ENCODE measurements around the gene ARSI.

The ARSI gene

DNA sequence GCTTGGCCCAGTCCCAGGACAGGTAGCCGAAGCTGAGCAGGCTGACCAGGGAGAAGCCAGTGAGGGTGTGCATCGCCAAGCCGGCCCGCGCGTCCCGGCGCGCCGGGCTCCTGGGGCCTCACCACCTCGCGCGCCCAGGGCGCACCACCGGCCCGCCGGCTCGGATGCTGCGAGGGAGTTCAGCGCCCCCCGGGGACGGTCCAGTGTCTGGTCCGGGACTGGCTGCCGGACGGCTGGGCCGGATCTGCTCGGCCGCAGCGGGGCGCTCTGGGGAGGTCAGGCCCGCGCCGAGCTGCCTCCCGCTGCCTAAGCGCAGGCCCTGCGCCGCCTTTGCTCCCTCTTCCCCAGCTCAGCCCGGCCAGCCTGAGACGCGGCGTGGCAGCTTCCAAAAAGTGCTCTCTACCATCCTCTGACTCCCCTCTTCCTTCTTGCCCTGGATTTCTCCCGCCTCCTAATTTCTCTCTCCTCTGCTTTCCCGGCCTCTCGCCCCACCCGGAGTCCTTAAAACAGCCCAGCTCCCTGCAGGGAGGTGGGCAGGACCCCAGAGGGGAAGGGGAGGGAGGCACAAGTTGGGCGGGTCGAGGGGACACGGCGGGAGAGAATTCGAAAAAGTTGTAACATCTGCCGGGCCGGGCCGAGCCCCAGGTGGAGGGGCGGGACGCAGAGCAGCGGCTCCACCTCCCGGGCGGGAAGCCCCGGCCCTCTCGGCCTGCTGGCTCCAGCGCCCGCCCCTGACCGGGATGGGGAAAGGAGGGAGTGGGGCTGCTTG is at the start of gene ARSI:
ARSI (minus strand) TSS at position 605 of the 769 bp plus-strand sequence; CDS start at position 73, 532 bp downstream.
- DNase-seq, result no peak

DNA sequence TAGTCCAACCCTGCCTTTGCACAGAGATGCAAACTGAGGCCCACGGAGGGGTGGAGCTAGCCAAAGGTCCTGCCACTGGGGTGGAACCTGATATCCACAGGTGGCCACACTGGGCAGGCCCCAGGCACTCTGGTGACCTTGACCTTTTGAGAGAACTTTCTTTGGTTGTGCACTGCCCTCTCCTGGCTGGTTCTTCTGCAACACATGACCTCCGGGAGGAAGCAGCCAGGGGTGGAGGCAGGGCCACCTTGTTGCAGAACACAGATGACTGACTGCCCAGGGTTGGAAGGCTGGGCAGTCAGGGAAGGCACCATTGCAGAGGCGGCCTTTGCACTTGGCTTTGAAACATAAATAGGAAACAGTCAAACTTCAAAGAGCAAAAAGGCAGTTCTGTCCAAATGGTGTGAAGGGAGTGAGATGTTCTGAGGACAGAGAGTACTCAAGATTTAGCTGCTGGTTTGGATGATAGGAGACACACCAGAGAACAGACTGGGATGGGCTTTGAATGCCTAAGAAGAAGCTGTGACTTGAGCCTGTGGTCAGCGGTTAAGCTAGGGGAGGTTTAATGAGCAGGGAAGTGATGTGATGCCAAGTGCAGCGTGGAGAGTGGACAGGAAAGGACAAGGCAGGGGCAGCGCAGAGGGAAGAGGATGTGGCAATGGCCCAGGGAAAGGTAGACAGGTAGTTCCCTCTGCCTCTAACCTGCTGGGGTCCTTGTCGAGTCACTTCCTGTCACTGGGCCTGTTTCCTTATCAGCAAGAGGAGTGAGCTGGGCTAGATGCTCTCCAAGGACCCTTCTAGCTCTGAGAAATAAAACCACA is 48.0 kb upstream of the ARSI start:
- DNase-seq, result peak; percentile 14

DNA sequence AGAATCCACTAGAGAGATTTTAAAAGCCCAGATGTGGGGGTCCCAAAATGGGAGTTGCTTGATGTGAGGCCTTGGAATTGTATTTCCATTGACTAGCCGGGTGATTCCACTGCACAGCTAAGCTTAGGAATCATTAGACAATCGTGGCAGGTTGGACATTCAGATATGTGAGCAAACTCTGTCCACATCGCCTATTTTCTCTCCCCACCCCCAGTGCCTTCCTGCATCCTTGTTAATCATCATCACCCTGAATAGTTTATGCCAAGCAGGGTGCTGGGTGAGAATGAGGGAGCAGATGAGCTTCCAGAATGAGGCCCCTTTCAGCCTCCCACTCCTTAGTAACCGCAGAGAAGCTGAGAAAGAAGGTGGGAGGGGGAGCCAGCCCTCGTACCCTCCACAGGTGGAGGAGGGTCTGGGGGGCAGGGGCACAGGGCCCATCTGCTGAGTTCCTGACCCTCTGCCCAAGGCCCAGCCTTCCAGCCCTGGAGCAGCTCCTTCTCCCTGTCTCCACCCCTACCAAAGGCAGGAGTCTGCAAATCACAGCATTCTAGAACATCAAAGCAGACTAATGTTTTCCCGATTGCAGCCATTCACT is 47.1 kb upstream of the ARSI start:
- DNase-seq, result no peak

DNA sequence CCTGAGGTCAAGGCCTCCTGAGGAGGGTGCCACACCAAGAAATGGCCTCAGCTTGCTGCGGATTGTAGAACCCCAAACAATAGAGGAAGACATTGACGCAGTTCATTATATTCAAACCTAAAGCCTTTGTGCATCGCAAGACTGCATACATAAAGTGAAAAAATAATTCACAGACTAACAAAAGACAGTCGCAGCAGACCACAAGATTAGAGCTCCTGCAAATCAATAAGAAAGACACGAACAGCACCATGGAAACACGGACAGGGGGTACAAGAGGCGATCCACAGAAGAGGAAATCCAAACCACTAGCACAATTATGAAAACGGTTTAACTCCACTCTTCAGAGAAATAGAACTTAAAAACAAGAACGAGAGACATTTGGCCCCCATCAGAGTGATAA is 44.7 kb upstream of the ARSI start:
- DNase-seq, result no peak

DNA sequence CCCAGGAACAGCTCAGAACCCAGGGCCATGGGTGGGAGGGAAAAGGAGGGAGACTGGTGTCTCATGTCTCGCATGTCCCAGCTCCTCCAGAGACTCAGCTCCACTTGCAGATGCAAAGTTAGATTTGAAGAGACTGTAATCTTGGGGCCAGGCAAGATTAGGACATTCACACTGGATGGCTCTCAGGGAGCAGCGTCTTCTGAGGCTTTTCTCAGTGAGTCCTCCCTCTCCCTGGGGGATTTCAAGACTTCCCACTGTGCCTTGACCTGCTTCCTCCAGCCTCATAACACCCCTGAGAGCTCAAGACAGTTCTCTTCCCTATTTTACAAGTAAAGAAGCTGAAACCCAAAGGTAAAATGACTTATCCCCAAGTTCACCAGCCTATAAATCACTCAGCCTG is 44.3 kb upstream of the ARSI start:
- DNase-seq, result no peak

DNA sequence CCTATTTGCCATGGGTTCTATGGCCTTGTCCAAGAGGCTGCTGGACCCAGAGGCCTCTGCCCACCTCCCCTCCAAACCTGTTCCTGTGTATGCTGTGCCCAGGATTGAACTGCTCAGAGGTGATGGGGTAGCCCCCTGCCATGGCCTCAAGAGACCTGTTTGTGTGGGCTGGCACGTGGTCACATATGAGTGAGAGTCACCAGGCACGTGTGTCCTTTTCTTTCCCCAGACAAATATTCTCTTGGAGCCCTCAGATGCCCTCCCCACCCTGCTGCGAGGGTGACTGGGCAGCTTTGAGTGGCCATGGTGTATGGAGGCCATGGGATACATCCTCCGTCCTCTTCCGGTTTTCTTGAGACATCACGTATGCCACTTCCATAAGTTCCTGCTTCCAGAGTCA is 43.9 kb upstream of the ARSI start:
- no peak for DNase-seq

DNA sequence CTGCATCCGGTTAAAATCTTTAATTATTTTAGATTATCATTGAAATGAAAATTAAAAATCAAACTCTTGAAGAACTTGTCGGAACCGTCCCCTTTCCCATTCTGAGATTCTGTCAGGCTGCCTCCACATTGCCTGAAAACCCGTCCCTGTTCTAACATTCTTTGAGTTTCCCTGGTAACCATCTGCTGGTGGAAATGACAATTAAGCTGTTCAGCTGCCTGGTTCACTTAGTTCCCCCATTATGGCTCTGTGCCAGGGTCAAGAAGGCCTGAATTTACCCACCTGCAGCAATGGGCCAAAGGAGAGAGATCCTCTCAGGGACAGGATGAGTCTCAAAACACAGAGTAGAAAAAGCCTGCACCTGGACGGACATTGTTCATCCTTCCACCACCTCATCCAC is 43.0 kb upstream of the ARSI start:
- no peak for DNase-seq

DNA sequence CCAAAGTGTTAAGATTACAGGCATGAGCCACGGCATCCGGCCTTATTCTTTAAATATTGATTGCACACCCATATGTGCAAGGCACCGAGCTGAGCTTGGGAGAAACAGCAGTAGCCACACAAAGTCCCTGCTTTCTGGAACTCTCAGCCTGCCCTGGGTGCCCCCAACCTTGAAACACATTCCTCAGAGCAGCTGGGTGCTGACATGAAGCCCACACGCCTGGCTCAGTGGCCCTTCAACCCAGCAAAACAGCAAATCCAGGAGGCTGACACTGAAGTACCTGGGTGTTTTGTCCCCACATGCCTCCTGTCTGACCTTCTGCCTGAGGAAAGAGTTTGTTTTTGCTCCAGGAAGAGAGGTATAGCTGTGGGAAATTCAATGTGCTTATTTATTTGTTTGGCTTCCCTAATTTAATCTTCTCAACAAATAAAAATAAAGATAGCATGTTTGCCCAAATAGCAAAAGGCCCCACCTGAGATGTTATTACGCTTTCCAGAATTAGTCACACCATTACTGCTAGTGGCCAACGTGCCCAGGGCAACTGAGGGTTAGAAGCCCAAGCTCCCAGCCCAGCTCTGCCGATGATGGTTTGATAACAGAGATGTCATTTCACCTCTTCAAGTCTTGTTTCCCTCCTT is 41.4 kb upstream of the ARSI start:
- no peak for DNase-seq

DNA sequence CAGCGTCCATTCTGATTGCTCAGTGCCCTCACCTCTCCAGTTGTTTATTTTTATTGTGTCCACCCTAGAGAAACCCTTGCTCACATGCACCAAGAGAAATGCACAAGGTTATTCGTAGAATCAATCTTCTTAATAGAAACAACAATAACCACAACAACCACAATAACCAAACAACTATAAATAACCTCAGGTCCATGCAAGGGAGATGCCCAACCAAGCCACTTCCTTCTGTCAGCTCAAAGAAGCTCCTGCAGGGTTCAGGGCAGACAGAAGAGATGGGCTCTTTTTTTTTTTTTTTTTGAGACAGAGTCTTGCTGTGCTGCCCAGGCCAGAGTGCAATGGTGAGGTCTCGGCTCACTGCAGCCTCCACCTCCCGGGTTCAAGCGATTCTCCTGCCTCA is 39.9 kb upstream of the ARSI start:
- DNase-seq, result no peak

DNA sequence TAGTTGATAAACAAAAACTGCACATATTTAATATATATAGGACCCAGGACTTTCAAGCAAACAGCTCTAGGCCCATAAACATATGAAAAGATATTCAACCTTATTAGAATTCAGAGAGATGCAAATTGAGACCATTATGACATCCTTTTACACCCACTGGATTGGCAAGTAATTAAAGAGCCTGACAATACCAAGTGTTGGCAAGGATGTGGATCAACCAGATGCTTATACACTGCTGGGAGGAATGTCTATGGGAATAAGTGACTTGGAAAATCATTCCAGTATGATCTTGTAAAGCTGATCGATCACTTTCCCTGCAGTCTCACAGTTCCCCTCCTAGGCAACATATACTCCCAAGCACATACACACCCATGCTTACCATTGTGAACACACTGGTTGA is 39.3 kb upstream of the ARSI start:
- DNase-seq, result no peak

DNA sequence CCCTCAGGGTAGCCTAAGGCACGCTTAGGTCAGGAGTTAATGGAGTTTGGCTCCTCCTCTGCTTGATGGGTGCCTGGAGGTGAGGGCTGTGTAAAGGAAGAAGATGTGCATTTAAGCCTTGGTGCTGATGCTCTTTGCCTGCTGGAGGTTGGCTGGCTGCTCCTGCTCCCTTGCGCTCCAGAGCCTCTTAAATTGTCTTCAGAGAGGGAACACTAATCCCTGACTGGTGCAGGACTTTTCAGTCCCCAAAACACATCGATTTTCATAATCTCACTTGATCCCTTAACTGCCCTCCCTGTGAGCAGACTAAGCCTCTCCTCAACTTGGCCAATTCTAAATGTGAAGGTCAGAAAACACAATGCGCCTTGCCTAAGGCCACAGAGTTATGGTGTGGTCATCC is 38.6 kb upstream of the ARSI start:
- no peak for DNase-seq

DNA sequence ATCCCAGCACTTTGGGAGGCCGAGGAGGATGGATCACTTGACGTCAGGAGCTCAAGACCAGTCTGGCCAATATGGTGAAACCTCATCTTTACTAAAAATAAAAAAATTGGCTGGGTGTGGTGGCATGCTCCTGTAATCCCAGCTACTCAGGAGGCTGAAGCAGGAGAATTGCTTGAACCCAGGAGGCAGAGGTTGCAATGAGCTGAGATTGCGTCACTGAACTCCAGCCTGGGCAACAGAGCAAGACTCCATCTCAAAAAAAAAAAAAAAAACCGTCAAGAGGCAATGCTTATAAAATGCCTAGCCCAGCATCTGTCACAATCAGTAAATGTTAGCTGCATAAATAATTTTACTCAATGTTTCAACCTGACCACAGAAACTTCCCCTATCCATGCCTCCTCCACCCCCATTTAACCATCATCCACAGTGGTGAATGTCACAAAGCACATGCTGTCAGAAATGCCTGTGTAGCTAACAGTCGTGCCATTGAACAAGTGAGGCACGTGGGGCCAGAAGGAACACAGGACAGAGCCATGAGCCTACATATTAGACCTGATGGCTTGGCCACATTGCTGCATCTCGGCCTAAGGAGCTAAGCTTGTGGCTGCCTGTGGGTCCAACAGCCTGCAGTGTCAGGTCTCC is 38.0 kb upstream of the ARSI start:
- DNase-seq, result no peak

DNA sequence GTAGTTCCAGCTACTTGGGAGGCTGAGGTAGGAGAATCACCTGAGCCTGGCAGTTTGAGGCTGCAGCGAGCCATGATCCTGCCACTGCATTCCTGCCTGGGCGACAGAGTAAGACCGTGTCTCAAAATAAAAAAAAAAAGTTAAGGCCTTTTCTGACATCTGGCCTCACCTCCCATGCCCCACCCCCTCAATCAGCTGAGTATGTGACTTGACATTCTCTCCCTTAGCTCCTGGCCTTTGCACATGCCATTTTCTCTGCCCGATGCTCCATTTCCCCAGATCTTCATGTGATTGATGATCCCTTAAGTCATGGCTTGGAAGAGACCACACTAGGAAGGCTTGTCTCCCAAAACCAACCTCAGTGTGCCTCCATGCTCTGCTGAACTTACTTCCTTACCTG is 37.1 kb upstream of the ARSI start:
- no peak for DNase-seq

DNA sequence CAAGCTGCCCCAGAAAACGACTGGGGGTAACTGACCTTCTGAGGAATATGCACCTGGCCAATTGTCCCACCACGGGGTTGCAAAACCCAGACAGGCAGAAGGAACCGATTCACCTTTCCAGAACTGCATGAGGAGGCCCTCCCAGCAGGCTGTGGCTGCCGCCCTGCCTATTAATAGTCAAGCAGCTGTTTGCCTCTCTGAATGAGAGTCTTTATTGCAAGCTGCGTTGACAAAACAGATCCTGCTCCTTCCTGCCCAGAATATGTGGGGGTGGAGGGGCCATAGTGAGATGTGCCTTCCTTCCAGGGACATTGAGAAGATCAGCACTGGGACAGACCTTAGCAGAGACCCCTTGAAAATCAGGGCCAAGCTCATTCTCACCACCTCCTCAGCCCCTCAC is 36.5 kb upstream of the ARSI start:
- DNase-seq, result no peak

DNA sequence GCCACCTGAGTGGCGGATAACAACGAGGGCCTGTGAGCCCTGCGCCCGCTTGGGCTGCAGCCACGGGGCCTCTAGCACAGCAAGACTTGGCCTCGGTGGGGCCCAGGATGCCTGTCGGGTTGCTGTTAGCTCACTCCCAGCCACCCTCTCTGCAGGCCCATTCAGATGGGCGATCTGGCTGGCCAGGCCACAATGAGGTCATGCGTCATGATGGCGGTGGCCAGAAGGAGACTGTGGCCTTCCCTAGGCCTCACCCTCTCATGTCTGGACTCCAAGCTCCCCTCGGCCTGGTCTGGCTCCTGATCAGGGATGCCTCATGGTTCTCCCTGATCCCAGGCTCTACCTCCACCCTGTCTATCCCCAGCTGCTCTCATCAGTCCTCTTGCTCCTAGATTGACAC is 35.8 kb upstream of the ARSI start:
- DNase-seq, result no peak

DNA sequence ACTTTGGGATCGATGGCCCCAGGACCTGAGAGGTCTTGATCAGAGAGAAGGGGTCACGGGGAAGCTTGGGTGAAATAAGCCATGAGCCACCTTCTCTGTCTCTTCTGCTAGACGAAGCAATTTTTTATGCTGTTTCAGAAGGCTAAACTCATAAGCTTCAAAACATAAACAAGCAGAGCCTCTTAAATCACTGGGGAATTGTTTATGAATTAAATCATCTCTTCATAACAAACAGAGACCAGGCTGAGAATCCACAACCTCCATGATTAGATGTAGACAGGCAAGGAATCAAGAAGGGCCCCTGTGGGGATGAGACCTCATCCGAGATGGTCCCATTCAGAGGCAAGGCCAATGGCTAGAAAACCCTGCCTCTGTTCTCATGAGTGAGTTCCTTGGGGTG is 33.1 kb upstream of the ARSI start:
- no peak for DNase-seq

DNA sequence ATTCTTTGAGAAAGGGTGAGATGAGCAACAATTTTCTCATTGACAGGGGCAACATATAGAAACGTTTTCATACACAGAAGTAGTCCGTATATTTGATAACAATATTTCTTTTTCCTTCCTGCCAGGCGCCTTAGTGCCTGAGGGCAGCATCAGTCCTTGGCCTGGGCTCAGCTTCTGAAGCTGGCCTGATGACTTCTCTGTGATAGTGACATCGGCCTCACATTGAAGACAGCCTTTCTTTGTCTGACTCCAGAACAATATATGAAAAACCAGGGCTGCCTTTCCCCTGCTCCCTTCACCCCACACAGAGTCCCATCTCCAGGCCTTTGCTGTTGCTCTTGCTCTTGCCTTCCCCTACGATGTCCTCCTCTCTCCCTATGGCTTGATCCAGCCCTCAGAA is 30.7 kb upstream of the ARSI start:
- no peak for DNase-seq

DNA sequence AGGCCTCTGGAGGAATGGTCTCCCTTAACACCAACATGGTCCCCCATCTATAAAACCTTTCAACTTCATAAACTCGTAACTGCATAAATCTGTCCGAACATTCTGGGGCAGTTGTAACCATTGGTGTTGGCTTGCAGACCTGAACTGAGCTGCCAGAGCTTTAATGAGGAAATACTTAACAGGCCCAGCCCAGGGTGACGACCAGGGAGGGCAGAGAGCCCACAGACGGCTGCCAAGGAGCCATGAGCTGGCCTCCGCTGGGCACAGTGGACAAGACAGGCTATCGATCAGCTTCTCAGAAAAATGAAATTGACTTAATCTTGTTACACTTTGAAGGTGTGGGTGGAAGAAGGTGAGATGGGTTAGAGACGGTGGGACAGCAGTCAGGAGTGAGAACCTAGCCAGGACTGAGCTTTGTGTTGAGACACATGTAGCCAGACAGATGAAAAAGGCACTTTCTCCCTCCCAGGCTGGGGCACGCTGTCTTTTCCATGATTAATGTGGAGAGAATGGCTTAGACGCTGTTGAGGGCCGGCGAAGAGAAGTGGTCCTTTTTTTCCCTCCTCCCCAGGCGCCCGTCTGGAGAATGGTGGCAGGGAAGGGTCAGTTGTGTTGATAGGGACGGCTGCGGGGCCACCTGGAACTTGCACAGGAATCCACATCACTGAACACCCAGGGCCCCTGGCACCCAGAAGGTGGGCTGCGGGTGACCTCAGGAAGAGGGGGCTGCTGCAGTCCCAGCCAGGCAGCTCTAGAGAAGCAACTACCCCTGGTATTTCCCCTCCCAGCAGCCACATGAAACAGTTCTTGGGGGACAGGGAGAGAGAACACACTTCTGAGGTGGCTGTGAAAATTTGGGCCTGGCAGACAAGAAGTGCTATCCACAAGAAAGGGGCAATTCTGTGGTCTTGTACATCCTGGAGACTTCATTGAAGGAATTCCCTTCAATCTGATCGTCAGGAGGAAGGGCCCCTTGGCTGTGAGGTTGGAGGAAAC is 27.5 kb upstream of the ARSI start:
- no peak for DNase-seq

DNA sequence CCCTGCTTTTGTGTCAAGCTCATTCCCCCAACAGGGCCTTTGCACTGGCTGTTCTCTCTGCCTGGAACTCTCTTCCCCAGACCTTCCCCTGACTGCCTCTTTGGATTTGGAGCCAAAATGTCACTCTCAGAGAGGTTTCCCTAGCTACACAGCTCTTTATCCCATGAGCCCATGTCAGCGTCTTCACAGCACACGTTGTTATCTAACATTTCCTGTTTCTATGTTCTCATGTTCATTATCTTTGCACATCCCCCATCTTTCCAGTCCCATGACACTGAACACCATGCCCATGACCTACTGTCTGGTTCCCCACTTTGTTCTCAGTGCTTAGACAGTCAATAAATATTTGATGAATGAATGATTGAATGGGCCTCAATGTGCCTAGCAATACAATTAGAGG is 26.3 kb upstream of the ARSI start:
- no peak for DNase-seq

DNA sequence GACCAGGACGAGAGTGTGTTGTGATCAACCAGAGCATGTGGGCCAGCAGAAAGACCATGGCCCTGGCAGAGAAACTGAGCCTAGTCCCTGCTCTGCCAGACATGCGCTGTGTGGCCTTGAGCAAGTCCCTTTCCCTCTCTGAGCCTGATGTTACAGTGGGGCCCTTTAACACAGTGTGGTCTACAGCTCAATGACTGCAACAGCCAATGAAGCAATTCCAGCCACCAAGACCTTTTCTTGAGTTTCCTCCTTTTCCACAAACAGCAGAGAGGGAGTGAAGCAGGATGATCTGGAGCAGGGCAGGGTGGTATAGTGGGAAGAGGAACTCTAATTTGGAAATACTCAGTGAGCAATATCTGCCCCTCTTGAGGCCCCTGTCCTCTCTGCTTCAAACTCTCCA is 25.8 kb upstream of the ARSI start:
- no peak for DNase-seq

DNA sequence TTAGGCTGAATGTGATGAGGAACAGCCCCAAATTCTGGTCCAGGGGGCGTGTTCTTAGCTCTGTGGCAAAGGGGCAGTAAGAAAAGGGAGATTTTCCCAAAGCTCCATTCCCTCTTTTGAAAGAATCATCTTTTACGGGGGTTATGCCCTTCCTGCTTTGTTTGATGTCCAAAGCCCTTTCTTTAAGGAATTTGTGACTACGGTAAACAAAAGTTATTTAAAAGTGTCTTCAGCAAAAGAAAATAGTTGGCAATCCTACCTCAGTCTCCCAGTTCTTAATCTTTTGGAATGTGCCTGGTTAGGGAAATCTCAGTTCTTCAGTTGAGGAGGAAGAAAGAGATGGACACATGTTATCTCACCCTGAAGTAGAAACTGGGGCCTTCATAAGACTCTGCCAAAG is 24.4 kb upstream of the ARSI start:
- no peak for DNase-seq

DNA sequence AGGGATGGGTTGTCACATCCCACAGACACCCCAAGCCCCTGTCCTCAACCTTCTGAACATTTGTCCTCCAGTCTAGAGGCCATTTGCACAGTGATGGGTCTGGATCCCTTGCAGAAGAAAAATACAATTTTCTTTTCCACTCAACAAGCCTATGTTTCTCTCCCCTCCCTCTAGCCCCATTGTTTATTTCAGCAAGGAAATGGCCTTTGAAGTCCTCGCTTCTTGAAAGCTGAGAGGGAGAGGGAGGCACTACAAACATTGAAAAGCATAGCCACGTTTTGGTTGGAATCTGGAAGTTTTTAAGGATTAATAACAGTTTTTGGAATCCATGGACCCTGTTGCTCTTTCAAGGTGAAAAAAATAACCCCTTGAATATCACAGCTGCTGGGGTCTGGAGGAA is 24.0 kb upstream of the ARSI start:
- DNase-seq, result no peak
